Fibroblast of mammary gland (primary cell): ENCODE measurements around the gene FGGY.

Experiments used
- DNase-seq: peaks from one replicate; pipeline ENCODE4 v3.0.0-alpha.2; 2010; ENCODE audit warnings: low read depth
- H3K4me3 ChIP-seq: 2 replicates; pipeline ENCODE4 v1.5.1; 2011; ENCODE audit warnings: low read depth, mild to moderate bottlenecking, low read length, moderate library complexity; ENCODE audit not compliant: control insufficient read depth
- CTCF ChIP-seq: conservative IDR thresholded peaks from 2 replicates; pipeline ENCODE4 v1.5.1; 2011; ENCODE audit warnings: low read depth, low read length, inconsistent platforms; ENCODE audit not compliant: control insufficient read depth, insufficient read depth

The FGGY gene

GRCh38 chr1:59798600-59798999 lies 501.7 kb downstream of the FGGY start:
- H3K4me3 ChIP-seq: no peak overlapping the region
- DNase-seq: no peak
- no peak for TF ChIP-seq CTCF

GRCh38 chr1:59803458-59804038 lies 506.7 kb downstream of the FGGY start:
- no peak overlapping the region for H3K4me3 ChIP-seq
- no peak for TF ChIP-seq CTCF
- no peak for DNase-seq

GRCh38 chr1:59804301-59804700 lies 507.4 kb downstream of the FGGY start:
- TF ChIP-seq CTCF: no peak
- peak; percentile 6 for DNase-seq
- no peak overlapping the region for H3K4me3 ChIP-seq

- TF ChIP-seq CTCF: no peak
- no peak overlapping the region for H3K4me3 ChIP-seq
- DNase-seq: no peak
These were observed 508.7 kb downstream of the FGGY start for GRCh38 chr1:59805554-59805953.
